Hematopoietic multipotent progenitor cell treated with erythropoietin and hydrocortisone succinate and interleukin-3 and kit ligand, for 6 days (in vitro differentiated cells): ENCODE data around the gene ETV7.
"Not testable (repeated sequence)": the region's sequence is repeated elsewhere in the genome, so short reads cannot be mapped to it uniquely, and the experiment has no call there.

ENCODE experiments used
- DNase-seq: peaks from one replicate; pipeline ENCODE4 v3.0.0-alpha.2; 2015

ETV7 gene

DNA sequence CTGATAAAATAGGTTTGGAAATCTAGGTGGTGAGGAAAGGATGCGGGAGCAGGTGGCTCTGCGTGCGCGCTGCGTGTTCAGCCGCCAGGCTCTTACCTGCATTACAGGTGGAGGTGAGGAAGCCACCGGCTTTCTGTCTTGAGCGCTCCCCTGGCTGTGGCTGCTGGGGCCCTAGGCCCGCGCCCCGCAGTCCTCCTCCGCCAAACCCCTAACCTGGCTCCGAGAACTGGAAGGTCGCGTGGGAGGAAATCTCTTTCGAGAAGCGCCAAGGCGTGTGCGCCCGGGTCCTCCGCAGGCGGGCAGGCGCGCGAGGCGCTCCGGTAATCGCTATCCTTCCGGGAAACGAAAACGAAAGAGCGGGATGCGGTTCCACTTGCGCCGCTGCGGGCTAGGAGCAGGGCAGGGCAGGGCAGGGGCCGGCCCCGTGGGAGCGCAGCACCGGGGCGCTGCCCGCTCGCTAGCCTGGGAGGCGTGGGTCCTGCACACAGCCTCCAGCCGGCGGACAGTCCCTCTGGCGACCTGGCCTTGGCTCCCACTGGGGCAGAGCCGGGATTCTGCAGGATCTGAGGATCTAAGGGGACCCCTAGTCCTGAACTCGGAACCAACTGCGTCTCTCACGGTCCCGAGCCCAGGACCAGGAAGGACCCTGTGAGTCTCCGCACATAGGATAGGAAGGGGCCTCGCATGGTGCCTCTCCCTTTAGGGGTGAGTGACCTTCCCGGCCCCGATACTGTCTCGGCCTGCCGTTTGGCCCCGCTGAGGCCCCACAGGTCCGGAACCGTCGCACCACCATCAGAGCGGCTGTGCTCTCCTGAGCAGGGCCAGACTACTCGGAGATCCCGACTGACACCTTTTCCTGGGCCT is at the start of gene ETV7:
Gene ETV7 (minus strand): TSS at position 230 of the 864 bp plus-strand sequence. CDS start 128 bp downstream, at position 102.
- DNase-seq, result peak; percentile 42

DNA sequence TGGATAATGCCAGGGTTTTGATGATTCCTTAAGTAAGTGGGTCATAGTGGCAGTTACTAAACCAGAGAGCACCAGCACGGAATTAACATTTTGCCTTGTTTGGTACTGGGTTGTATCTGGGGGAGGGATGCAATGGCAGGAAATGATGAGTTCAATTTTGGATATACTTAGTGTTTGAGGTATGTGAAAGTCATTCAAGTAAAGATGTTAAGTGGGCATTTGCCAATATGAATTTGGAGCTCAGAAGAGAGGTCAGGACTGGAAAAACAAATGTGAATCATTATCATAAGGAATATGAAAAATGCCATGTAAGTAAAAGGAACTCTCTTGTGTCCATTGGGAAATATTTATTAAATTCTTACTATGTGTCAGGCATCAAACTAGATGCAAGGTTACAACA is 49.0 kb upstream of the ETV7 start:
- DNase-seq, result no peak

DNA sequence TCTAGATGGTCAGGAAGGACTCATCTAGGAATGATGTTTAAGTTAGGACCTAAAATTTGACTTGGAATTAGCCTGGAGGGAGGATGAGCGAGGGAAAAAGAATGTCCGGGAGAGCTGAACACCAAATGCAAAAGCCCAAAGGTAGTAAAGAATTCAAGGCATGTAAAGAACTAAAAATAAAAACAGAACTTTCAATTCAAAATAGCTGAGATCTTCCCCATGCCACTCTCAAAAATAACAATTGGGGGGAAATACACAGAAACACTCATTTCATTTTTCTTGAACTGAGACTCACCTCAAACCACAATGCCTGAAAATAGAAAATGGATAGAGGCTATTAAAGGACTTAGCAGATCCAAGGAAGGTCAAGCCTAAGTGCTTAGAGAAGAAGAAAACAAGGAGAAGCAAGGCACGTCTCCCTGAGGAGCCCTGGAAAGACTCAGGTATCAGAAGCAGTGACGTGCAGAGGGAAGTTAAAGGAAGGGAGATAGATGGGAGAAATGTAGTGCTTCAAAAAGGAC is 44.7 kb upstream of the ETV7 start:
- DNase-seq, result no peak

DNA sequence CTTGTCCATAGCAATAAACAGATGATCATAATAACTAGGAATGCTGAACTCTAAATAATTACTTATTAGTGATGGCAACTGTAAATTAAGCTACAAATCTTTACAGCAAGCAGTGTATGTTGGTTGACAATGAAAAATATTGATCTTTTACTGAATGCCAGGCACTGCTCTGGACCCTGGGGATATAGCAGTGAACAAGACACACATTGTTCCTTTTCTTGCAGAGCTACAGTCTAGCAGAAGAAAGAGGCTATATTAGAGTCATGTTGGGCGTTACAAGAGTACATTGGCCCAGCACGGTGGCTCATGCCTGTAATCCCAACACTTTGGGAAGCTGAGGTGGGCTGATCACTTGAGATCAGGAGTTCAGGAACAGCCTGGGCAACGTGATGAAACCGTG is 43.7 kb upstream of the ETV7 start:
- DNase-seq, result no peak

DNA sequence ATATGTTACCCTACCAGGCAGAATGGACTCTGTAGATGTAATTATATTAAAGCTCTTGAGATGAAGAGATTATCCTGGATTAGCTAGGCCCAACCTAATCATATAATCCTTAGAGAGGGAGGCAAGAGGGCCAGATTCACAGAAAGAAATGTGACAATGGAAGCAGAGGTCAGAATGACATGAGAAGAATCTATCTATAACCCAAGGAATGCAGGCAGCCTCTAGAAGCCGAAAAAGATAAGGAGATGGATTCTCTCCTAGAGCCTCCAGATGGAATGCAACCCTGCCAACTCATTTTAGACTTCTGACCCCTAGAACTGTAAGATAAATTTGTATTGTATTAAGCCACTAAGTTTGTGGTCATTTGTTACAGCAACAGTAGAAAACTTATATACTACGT is 42.9 kb upstream of the ETV7 start:
- no peak for DNase-seq

DNA sequence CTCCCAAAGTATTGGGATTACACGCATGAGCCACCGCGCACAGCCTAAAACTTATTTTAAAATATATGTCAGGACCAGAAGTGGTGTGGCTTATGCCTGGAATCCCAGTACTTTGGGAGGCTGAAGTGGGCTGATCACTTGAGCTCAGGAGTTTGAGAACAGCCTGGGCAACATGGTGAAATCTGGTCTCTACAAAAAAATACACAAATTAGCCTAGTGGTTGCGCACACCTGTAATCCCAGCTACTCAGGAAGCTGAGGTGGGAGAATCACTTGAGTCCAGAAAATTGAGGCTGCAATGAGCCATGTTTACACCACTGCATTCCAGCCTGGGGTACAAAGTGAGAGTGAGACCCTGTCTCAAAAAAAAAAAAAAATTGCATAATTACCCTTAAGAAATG is 41.4 kb upstream of the ETV7 start:
- DNase-seq, result no peak

DNA sequence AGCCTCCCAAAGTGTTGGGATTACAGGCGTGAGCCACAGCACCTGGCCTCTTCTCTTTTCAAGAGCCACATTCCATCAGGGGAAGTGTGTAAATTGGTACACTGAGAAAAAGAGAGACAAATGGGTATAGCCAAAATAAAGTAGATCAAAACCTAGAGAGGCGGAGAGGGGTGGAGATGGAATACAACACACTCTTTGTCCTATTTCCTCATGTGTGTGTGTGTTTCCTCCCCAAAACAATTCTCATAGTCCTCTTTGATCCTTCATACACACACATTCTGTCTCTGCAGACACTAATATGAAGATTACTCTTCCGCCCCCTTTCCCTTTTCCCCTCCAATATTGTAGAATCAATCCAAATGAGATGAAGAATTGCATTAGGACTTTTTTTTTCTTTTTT is 39.2 kb upstream of the ETV7 start:
- no peak for DNase-seq

DNA sequence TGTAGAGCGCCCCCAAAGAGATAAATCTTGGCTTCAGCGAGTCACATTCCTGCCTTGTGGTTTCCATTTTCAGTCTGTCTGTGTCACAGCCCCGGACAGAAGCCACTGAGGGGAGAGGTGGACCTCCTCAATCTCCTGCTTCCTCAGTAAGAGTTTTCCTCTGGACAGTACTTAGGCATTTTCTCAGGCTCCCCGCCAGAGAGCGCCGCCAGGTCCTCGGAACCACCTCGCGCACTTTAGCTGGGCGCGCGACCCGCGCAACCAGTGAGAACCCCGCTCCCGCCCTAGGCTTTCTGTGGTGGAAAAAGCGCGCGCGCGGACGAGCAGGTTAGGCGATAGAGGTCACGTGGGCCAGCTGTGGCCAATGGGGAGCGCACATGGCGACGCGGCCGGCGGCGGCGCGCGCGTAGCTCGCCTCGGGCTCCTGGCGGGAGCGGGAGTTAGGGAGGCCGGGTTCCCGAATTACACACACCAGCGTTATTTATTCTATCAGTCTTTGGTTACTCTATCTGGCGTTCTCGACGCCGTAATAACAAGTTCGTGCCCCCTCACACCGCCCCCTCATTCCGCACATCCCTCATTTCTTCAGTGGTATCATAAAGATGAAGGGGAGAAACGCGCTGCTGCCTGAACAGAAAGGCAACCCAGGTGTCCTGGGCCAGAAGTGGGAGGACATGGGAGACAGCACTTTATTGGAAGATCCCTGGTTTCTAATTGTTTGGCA is 35.8 kb upstream of the ETV7 start:
- DNase-seq, result peak; percentile 99

DNA sequence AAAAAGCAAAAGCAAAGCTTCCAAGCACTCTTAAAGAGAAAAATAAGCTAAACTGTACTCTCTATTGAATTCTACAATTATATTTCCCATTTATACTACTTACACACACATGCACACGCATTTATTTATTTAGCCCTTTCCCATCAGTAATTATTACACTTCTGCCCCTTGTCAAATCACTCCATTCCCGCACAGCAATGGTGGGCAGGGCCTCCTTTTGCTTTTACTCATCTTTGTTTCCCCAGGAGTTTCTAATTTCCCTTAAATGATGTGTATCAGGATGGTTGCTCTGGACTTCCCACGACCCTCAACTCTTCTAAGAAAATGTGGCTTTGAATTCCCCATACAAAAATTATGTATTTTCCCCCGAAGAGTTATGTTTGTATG is 35.2 kb upstream of the ETV7 start:
- DNase-seq, result no peak

DNA sequence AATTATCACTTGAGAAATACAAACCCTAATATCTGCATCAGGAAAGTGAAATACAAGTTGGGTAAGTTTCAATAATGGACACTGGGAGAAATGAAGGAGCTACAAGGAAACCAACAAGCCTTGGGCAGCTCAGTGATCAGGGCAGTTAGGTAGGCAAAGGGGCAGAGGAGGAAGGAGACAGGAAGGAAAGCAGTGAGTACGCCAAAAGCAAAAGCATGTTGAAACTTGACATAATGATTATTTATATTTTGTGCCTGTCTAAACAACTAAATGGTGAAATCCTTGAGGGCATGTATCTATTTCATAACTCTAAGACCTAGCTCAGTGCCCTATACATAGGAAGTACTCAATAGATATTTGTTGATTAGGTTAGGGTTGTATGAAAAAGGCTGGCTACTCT is 31.8 kb upstream of the ETV7 start:
- no peak for DNase-seq

DNA sequence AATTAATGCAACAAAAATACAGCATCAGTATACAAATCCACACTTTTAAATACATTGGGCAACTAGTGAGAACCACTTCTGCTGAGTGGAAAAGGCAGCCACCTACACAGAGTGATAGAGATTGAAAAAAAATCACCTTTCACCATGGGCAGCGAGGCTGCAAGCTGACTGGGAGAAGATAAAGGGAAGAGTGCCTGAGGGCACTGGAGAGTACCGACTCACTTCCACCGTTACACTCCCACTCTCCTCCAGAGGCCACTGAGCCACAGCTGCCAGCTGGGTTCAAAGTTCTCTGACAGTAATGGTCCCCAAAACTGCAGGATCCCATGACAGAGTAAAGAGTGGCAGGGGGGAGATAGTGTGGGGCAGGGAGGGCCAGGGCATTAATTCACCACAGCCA is 31.1 kb upstream of the ETV7 start:
- no peak for DNase-seq

DNA sequence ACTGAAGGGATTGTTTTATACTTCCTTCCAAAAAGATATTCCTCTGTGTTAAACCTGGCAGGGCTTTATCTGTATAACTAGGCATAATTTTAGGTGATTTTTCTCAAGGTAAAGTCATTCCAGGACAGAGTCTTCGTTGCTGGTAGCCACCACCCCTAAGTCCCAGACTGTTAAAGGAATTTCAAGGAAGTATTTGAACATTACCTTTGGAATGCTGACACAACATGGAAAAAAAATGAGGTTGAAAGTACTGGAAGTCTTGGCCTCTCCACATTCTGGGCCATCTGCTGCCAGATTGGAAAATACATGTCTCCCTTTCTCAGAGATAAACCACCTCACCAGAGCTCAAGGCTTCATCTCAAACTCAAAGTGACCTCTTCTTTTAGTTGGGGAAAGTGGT is 27.0 kb upstream of the ETV7 start:
- DNase-seq, result no peak

DNA sequence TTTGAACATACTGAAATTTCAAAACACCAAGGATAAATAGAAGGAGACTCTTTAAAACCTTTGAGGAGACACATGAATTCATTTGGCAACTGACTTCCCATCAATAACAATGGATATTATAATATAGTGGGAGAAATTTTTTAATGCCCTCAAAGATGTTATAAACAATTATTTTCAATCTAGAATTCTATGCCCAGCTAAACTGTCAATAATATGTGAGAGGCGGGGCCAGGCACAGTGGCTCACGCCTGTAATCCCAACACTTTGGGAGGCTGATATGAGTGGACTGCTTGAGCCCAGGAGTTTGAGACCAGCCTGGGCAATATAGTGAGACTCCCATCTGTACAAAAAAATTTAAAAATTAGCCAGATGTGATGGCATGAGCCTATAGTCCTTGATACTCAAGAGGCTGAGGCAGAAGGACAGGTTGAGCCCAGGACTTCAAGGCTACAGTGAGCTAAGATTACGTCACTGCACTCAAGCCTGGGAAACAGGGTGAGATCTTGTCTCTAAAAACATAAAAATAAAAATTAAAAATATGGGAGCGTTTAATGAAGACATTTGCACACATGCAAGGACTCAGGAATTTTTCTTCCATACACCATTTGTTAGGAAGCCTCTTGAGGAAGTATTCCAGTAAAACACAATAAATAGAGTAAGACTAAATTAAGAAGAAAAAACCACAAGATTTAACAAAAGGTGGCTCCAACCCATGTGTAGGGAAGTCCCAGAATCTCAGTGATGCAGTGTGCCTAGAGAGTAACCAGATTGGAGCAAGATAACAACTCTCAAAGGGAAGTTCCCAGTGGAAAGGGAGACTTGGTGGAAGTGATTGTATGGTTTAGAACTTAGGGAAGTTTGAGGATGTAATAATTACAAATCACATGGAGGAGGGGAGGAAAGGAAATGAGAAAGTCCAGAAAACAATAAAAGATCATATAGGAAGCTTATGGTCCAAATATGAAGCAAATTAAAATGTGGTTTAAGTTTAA is 26.3 kb upstream of the ETV7 start:
- no peak for DNase-seq

DNA sequence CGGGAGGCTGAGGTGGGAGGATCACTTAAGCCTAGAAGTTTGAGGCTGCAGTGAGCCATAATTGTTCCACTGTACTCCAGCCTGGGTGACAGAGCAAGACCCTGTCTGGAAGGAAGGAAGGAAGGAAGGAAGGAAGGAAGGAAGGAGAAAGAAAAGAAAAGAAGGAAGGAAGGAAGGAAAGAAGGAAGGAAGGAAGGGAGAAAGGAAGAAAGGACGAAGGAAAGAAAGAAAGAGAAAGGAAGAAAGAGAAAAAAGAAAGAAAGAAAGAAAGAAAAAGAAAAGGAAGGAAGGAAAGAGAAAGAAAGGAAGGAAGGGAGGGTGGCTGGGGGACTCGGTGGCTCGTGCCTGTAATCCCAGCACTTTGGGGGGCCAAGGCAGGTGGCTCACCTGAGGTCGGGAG is 22.2 kb upstream of the ETV7 start:
- not testable (repeated sequence) for DNase-seq

DNA sequence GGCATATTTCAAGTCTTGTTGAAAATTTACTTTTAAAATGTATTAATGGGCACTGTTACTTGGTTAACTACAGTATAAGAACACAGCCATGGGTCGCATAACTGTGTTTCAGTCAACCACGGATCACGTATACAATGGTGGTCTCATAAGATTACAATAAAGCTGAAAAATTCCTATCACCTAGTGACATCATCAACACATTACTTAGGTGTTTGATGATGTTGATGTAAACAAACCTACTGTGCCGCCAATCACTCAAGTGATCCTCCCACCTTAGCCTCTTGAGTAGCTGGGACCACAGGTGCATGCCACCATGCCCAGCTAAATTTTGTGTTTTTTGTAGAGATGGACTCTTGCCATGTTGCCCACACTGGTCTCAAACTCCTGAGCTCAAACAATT is 16.7 kb upstream of the ETV7 start:
- no peak for DNase-seq

DNA sequence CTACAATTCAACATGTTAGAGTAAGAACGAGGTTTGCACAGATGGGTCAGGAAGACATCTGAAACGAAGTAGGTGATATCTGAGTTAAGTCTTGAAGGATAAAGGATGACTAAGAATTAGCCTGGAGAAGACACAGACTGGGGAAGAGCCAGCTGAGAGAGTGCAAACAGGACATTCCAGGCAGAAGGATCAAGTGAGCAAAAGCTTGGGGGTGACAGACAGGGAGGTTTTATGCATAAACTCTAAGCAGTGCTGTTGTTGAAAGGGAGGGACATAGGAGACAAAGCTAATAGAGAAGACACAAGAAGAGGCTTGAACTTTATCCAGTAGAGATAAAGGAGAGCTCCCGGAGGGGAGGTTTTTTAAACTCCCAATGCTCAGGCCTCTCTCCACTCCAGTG is 15.0 kb upstream of the ETV7 start:
- no peak for DNase-seq

DNA sequence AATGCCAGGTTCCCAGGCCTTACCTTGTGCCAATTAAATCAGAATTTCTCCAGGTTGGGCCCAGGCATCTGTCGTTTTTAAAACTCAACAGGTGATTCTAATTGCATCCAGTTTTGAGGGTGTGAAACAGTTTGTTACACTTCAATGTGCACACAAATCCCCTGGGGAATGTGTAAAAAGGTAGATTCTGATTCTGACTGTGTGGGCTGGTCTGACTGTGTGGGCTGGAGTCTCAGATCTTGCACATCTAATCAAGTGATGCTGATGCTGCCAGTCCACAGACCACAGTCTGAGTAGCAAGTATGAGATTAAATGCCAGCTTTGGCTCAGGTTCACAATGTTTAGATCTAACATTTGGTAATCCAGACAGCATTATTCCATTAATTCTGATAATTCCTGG is 12.5 kb upstream of the ETV7 start:
- no peak for DNase-seq

DNA sequence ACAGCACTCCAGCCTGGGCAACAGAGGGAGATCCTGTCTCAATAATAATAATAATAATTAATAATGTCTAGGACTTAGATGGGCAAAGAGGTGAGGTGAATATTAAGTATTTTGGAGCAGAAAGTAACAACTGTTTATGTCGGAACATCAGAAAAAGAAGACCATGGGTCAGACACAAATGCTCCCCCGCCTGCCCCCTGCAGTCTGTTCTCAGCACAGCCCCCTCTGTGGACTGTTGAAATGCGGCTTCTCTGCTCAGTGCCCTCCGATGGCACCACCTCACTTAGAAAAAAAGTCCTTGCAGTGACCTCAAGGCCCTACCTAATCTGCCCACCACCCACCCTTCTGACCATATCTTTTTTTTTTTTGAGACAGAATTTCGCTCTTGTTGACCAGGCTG is 5.2 kb upstream of the ETV7 start:
- DNase-seq, result no peak

DNA sequence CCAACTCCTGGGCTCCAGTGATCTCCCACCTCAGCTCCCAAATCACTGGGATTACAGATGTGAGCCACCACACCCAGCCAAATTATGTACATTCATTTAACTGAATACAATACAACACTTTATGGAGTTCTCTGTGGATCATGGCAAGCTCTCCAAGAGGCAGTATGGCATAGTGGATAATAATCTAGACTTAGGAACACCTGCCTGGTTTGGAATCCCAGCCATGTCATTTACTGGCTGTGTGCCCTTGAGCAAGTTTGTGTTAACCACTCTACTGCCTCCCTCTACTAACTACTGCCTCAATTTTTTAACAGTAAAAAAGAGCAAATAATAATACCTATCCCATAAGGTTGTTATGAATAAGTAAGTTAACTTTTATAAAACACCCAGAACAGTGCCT is 1.9 kb upstream of the ETV7 start:
- DNase-seq, result no peak

DNA sequence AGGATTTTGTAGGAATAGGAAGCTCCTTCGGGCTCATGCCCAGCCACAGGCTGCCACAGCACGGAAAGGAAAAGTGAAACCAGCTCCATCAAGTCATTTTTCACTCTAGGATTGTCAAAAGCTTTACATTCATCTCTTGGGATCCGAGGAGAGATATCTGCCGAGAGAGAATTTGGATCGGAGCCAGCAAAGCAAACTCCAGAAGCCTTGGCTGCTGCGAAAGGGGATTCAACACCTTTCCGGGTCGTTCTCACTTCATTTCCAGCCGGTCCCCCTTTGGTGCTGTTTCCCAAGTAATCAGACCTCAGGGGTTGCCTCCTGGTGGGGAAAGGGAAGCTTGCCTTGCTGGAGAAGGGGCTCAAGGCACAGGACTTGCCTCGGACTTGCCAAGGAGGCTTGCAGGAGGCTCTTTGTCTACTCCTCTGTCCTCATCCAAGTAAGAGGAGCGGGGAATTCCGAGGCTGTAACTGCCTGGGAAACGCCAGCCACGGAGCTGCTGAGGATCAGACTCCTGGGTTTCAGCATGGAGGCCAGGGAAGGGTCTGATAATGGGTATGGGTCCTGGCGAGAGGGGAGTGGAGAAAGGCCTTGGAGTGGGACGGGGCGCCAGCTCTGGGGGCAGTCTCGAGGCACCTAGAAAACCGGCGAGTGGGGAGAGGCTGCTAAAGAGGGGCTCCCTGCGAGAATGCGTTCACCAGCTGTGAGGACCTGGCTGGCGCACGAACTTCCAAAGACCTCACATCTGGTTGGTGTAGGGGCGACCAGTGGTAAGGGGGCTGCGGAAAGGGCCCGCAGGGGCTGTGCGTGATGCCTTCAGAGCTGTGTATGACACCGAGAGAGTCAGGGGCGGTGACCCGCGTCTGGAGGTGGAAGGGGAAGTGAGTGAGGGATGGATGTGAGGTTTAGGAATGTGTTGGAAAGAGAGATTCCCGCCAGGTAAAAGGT is 702 bp downstream of the ETV7 start:
- DNase-seq, result peak; percentile 53

DNA sequence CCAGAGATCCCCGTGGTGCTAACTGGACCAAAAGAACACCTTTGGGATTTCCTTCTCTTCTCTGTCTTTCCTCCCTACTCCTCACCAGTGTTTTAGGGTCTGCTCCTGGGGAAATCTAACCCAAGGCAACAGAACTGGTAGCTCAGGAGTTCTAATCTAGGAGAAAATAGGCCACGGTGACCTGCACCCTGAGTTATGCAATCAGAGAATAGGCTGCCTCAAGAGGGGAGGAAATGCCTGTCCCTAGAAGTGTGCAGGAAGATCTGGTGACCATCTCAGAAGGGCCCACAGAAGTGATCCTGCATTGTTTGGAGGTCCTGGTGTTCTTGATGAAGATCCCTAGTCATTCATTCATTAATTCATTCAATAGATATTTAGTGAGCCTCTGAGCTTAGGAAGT is 3.4 kb downstream of the ETV7 start:
- no peak for DNase-seq

DNA sequence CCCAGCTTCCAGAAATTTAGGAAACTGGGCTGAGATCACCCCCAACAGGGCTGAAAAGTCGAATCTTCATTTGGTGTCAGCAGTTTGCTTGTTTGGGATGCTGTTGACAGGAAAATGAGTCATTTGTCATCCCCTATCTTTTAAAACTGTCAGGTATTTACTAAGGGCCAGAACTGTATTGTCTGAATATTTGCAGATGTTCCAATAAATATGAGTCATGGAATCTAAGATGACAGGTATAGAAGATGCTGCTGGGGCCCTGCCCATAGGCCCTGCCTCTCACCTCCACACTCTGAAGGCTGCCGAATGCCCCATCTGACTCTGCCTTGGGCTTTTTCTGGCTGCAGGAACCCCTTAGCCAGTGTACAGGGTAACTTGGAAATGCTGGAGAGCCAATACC is 3.9 kb downstream of the ETV7 start:
- DNase-seq, result no peak
